Testis (tissue), 3 donors: Measurements from ENCODE around the gene DONSON. TPM values are rescaled to one million over a fixed set of nuclear protein-coding genes. Genes with fewer than 3 reads are reported as not detected.

ENCODE experiments used
- DNase-seq: peaks from one replicate; pipeline ENCODE4 v3.0.0-alpha.2; 2019
- H3K27ac ChIP-seq, 2 donors: fragments of 200-600 bp; sonication (generic); one replicate each; pipeline ENCODE4 v1.5.1; 2019
- H3K27me3 ChIP-seq: fragments of 200-600 bp; sonication (generic); one replicate; pipeline ENCODE4 v1.5.1; 2019
- H3K36me3 ChIP-seq: fragments of 200-600 bp; sonication (generic); one replicate; pipeline ENCODE4 v1.5.1; 2017; ENCODE audit warnings: low read depth; ENCODE audit errors: missing control alignments
- H3K4me1 ChIP-seq: fragments of 200-600 bp; sonication (generic); one replicate; pipeline ENCODE4 v1.5.1; 2019
- H3K4me3 ChIP-seq, 2 donors: fragments of 200-600 bp; sonication (generic); one replicate each; pipeline ENCODE4 v1.5.1; 2017 to 2019
- H3K9me3 ChIP-seq: fragments of 200-600 bp; sonication (generic); one replicate; pipeline ENCODE4 v1.5.1; 2017
- CTCF ChIP-seq, 3 experiments: fragments of 450-650 bp in 2 of 3; fragments of 200-600 bp in 1 of 3; sonication (generic) in 1 of 3; IDR thresholded peaks; one replicate each; pipeline ENCODE4 v1.5.1; 2016 to 2019; ENCODE audit warnings: antibody characterized with exemption in 3 of 3, mild to moderate bottlenecking in 2 of 3, moderate library complexity in 1 of 3
- POLR2A ChIP-seq: fragments of 450-650 bp; IDR thresholded peaks from one replicate; pipeline ENCODE4 v1.6.1; 2017; ENCODE audit warnings: antibody characterized with exemption, mild to moderate bottlenecking, moderate library complexity
- WGBS, 2 donors: methylation state at CpG; one replicate each; pipeline ENCODE4 v1.1.5; 2018; 5-methylcytosine and 5-hydroxymethylcytosine counted together
- intact Hi-C: fragments of 100-400 bp; cut with DNase I; formaldehyde crosslinking; loops from one replicate; pipeline ENCODE4 v1.15.1; 2023; ENCODE audit warnings: low total_unique reads
- polyA plus RNA-seq: library from polyadenylated mRNA; stranded (reverse); fragments of 350-450 nt; fragmentation: Illumina TruSeq; extraction: RNeasy Lipid Tissue Mini Kit (QIAGEN cat#74804); gene quantifications from one replicate; pipeline ENCODE4 v1.2.3, GENCODE V29; 2014; ENCODE audit warnings: low read depth, low replicate concordance; ENCODE audit not compliant: insufficient read depth
- total RNA-seq, 2 donors: library from RNA; depleted of rRNA; stranded (reverse); fragments of >200 nt; gene quantifications; one replicate each; pipeline ENCODE4 v1.2.3, GENCODE V29; 2016

Gene DONSON
- total and polyA plus RNA-seq, 3 donors from 2014 or later: 34.4 to 66.1 (median 46.9) TPM

GRCh38 chr21:33554236-33554981 lies 34.1 kb downstream of the DONSON start:
- Histone ChIP-seq H3K27me3 (no peaks in the 10 kb centered on the region), H3K36me3 (peaks cover 9% of the 10 kb centered on the region), H3K9me3 (no peaks in the 10 kb centered on the region), H3K4me3 (no peak overlapping the region), H3K4me1 (peaks cover 3% of the 10 kb centered on the region), H3K27ac (no peak overlapping the region)
- no peak for DNase-seq
- TF ChIP-seq CTCF (IDR thresholded peaks at IDR 0.05) (no peak), POLR2A (no peak)
- intact Hi-C loops: no loop called here
- WGBS, 2 donors: 94 to 95% methylated on average over 18 of the region's 18 CpGs

GRCh38 chr21:33552999-33553598 lies 35.4 kb downstream of the DONSON start:
- H3K27me3 ChIP-seq: no peaks in the 10 kb centered on the region

GRCh38 chr21:33552093-33552998 lies 36.1 kb downstream of the DONSON start:
- no peak for DNase-seq
- no peaks in the 10 kb centered on the region for H3K9me3 ChIP-seq
- WGBS, 2 donors: 95 to 98% methylated on average over 24 of the region's 24 CpGs
- H3K36me3 ChIP-seq: peaks cover 9% of the 10 kb centered on the region
- intact Hi-C loops: no loop called here
- H3K27ac ChIP-seq: no peak overlapping the region
- TF ChIP-seq POLR2A: no peak
- no peak for TF ChIP-seq CTCF (IDR thresholded peaks at IDR 0.05)
- H3K27me3 ChIP-seq: no peaks in the 10 kb centered on the region
- peaks cover 3% of the 10 kb centered on the region for H3K4me1 ChIP-seq
- no peak overlapping the region for H3K4me3 ChIP-seq

More at GRCh38 chr21:33552999-33553598, 35.4 kb downstream of the DONSON start:
- intact Hi-C loops: no loop called here
- peaks cover 9% of the 10 kb centered on the region for H3K36me3 ChIP-seq
- peaks cover 3% of the 10 kb centered on the region for H3K4me1 ChIP-seq
- no peak for DNase-seq
- no peak overlapping the region for H3K4me3 ChIP-seq
- H3K27ac ChIP-seq: no peak overlapping the region
- TF ChIP-seq POLR2A (no peak), CTCF (IDR thresholded peaks at IDR 0.05) (no peak)
- 93 to 96% methylated on average over 8 to 12 of the region's 12 CpGs for WGBS, 2 donors
- no peaks in the 10 kb centered on the region for H3K9me3 ChIP-seq

- TF ChIP-seq POLR2A (no peak), CTCF (IDR thresholded peaks at IDR 0.05) (no peak)
- H3K36me3 ChIP-seq: peaks cover 13% of the 10 kb centered on the region
- intact Hi-C loops: no loop called here
- H3K4me3 ChIP-seq: no peak overlapping the region
- H3K9me3 ChIP-seq: no peaks in the 10 kb centered on the region
- no peaks in the 10 kb centered on the region for H3K27me3 ChIP-seq
- no peak overlapping the region for H3K27ac ChIP-seq
- DNase-seq: no peak
- peaks cover 3% of the 10 kb centered on the region for H3K4me1 ChIP-seq
- 100% methylated on average over 2 of the region's 2 CpGs for WGBS, 2 donors
Observed at GRCh38 chr21:33551664-33552063, 36.8 kb downstream of the DONSON start.
